ENCODE data around the gene CELSR1.

- TF ChIP-seq CTCF (conservative IDR thresholded peaks at IDR 0.05; ENCODE audit: low read length) (no peak), EZH2phosphoT487 (IDR thresholded peaks at IDR 0.05; ENCODE audit: borderline replicate concordance, low read depth, low read length) (no peak)
Observed at GRCh38 chr22:46445771-46446420, 91.5 kb downstream of the CELSR1 start.

All from OCI-LY7 (cell line).